ENCODE data around the gene CELF4. TPM values are rescaled to one million over a fixed set of nuclear protein-coding genes. Genes with fewer than 3 reads are reported as not detected.

Gene CELF4
- total RNA-seq, 1 experiment from 2014 or later, result not detected

DNA sequence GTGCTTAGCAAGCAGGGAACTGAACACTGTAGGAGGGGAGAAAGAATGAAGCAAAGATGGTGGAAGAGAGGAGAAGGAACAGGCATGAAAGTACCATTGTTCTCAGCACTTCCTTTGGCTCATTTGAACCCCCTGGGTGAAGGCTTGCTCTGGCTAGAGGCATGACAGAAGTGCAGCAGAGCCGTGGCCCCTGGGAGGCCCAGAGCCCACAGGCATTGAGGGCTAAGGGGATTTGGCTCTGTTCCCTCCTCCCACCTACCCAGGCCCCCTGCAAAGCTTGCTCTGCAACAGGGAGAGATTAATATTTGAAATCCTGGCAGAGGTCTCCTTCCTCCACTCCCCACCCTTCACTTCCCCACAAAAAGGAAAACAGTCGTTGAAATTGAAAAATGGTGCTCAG lies 262.6 kb downstream of the CELF4 start:
- ChIA-PET CTCF (no interaction called here), POLR2A (no interaction called here)
- H3K4me3 ChIP-seq (ENCODE audit: low read depth in 2 of 2, low read length in 2 of 2), result no peak overlapping the region
- no peak for ATAC-seq
- intact Hi-C loops (cut with micrococcal nuclease; ENCODE audit: unreplicated experiment), result no loop called here
- H3K36me3 ChIP-seq (ENCODE audit: control insufficient read depth, insufficient read depth, low read length), result no peaks in the 10 kb centered on the region
- H3K9me3 ChIP-seq (ENCODE audit: control insufficient read depth, insufficient read depth, low read depth, low read length), result no peaks in the 10 kb centered on the region
- no peaks in the 10 kb centered on the region for H3K27me3 ChIP-seq (ENCODE audit: control insufficient read depth, insufficient read depth, low read length)
- in situ Hi-C loops (cut with HindIII; ENCODE audit: low pct_unique_long_range_greater_than_20kb, low sequenced_read_pairs), result no loop called here
- no peak overlapping the region for H3K27ac ChIP-seq (ENCODE audit: low read length)
- BruUV-seq (replicated peaks), result no TSS peak
- H3K4me1 ChIP-seq (ENCODE audit: control insufficient read depth, insufficient read depth, low read length), result peaks cover 8% of the 10 kb centered on the region
- TF ChIP-seq, protein P1, sequence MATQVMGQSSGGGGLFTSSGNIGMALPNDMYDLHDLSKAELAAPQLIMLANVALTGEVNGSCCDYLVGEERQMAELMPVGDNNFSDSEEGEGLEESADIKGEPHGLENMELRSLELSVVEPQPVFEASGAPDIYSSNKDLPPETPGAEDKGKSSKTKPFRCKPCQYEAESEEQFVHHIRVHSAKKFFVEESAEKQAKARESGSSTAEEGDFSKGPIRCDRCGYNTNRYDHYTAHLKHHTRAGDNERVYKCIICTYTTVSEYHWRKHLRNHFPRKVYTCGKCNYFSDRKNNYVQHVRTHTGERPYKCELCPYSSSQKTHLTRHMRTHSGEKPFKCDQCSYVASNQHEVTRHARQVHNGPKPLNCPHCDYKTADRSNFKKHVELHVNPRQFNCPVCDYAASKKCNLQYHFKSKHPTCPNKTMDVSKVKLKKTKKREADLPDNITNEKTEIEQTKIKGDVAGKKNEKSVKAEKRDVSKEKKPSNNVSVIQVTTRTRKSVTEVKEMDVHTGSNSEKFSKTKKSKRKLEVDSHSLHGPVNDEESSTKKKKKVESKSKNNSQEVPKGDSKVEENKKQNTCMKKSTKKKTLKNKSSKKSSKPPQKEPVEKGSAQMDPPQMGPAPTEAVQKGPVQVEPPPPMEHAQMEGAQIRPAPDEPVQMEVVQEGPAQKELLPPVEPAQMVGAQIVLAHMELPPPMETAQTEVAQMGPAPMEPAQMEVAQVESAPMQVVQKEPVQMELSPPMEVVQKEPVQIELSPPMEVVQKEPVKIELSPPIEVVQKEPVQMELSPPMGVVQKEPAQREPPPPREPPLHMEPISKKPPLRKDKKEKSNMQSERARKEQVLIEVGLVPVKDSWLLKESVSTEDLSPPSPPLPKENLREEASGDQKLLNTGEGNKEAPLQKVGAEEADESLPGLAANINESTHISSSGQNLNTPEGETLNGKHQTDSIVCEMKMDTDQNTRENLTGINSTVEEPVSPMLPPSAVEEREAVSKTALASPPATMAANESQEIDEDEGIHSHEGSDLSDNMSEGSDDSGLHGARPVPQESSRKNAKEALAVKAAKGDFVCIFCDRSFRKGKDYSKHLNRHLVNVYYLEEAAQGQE (IDR thresholded peaks at IDR 0.05; ENCODE audit: insufficient read depth in 1 of 2, low read depth in 2 of 2, low read length in 1 of 2), result no peak
- TF ChIP-seq, protein P2, sequence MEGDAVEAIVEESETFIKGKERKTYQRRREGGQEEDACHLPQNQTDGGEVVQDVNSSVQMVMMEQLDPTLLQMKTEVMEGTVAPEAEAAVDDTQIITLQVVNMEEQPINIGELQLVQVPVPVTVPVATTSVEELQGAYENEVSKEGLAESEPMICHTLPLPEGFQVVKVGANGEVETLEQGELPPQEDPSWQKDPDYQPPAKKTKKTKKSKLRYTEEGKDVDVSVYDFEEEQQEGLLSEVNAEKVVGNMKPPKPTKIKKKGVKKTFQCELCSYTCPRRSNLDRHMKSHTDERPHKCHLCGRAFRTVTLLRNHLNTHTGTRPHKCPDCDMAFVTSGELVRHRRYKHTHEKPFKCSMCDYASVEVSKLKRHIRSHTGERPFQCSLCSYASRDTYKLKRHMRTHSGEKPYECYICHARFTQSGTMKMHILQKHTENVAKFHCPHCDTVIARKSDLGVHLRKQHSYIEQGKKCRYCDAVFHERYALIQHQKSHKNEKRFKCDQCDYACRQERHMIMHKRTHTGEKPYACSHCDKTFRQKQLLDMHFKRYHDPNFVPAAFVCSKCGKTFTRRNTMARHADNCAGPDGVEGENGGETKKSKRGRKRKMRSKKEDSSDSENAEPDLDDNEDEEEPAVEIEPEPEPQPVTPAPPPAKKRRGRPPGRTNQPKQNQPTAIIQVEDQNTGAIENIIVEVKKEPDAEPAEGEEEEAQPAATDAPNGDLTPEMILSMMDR (IDR thresholded peaks at IDR 0.05), result no peak
- TF ChIP-seq TCF7L2 (IDR thresholded peaks at IDR 0.05; ENCODE audit: low read depth, low read length), result no peak
- no peak for DNase-seq (ENCODE audit: low read depth, low spot score)

DNA sequence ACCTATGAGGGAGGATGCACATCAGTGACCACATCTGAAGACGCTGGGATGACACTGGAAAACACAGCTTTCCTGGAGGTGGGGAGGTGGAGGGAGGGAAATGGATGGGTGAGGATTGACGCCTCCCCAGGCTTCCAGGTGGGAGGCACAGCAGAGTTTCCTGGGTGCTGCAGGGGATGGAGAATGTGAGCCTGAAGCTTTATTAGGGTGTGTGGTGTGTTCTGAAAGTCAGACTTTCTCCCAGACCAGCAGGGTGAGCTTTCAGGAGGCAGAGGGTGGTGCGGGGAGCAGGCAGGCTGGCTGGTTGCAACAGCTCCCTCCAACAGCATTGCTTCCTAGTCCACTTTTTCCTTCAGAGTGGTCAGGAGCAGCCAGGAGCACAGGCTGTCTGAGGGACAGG lies 263.1 kb downstream of the CELF4 start:
- BruUV-seq (replicated peaks), result no TSS peak
- ChIA-PET CTCF (no interaction called here), POLR2A (interaction anchor here (0.6 kb wide), 1 partner anchor 160 kb away, joined by 3 read pairs; no protein-coding TSS in a partner anchor)
- Histone ChIP-seq H3K9me3 (ENCODE audit: control insufficient read depth, insufficient read depth, low read depth, low read length) (no peaks in the 10 kb centered on the region), H3K36me3 (ENCODE audit: control insufficient read depth, insufficient read depth, low read length) (no peaks in the 10 kb centered on the region), H3K4me1 (ENCODE audit: control insufficient read depth, insufficient read depth, low read length) (peaks cover 8% of the 10 kb centered on the region), H3K27me3 (ENCODE audit: control insufficient read depth, insufficient read depth, low read length) (no peaks in the 10 kb centered on the region), H3K4me3 (ENCODE audit: low read depth in 2 of 2, low read length in 2 of 2) (no peak overlapping the region), H3K27ac (ENCODE audit: low read length) (no peak overlapping the region)
- TF ChIP-seq TCF7L2 (IDR thresholded peaks at IDR 0.05; ENCODE audit: low read depth, low read length) (no peak), POLR2AphosphoS5 (IDR thresholded peaks at IDR 0.05; ENCODE audit: low read depth, low read length) (no peak), SIN3A (IDR thresholded peaks at IDR 0.05; ENCODE audit: borderline replicate concordance, insufficient read depth, low read depth, low read length) (no peak)
- TF ChIP-seq, protein P2 (IDR thresholded peaks at IDR 0.05), result no peak
- TF ChIP-seq, protein P1 (IDR thresholded peaks at IDR 0.05; ENCODE audit: insufficient read depth in 1 of 2, low read depth in 2 of 2, low read length in 1 of 2), result no peak
- in situ Hi-C loops (cut with HindIII; ENCODE audit: low pct_unique_long_range_greater_than_20kb, low sequenced_read_pairs) (no loop called here), intact Hi-C loops (cut with micrococcal nuclease; ENCODE audit: unreplicated experiment) (no loop called here)
- DNase-seq (ENCODE audit: low read depth, low spot score) (no peak), ATAC-seq (no peak)
